Endodermal cell (in vitro differentiated cells): Measurements from ENCODE around the gene TMC3. TPM values are rescaled to one million over a fixed set of nuclear protein-coding genes. Genes with fewer than 3 reads are reported as not detected.

ENCODE experiments used
- DNase-seq: peaks from one replicate; pipeline ENCODE4 v3.0.0-alpha.2; 2017
- H3K27ac ChIP-seq: 2 replicates; pipeline ENCODE4 v1.5.1; 2013; ENCODE audit warnings: mild to moderate bottlenecking, low read depth, low read length, moderate library complexity
- H3K27me3 ChIP-seq: 2 replicates; pipeline ENCODE4 v1.6.1; 2013; ENCODE audit warnings: mild to moderate bottlenecking, low read length, moderate library complexity; ENCODE audit not compliant: insufficient read depth, control insufficient read depth, poor library complexity, severe bottlenecking
- H3K36me3 ChIP-seq: 2 replicates; pipeline ENCODE4 v1.7.0; 2013; ENCODE audit warnings: mild to moderate bottlenecking, low read length, moderate library complexity; ENCODE audit not compliant: control insufficient read depth, insufficient read depth
- H3K4me1 ChIP-seq: one replicate; pipeline ENCODE4 v1.7.0; 2013; ENCODE audit warnings: low read length; ENCODE audit not compliant: control insufficient read depth, insufficient read depth
- H3K4me3 ChIP-seq: 2 replicates; pipeline ENCODE4 v1.5.1; 2013; ENCODE audit warnings: mild to moderate bottlenecking, low read length, moderate library complexity
- H3K9ac ChIP-seq: 2 replicates; pipeline ENCODE4 v1.6.1; 2013; ENCODE audit warnings: mild to moderate bottlenecking, low read length, moderate library complexity; ENCODE audit not compliant: poor library complexity, severe bottlenecking; ENCODE audit errors: extremely low read depth
- H3K9me3 ChIP-seq: 2 replicates; pipeline ENCODE4 v1.6.1; 2013; ENCODE audit warnings: mild to moderate bottlenecking, low read length, moderate library complexity; ENCODE audit not compliant: control insufficient read depth
- H3K27ac Mint-ChIP-seq: 2 replicates; pipeline ENCODE4 v1.8.0; 2020; ENCODE audit warnings: mixed read lengths
- H3K27me3 Mint-ChIP-seq: 2 replicates; pipeline ENCODE4 v1.8.0; 2021; ENCODE audit warnings: mild to moderate bottlenecking, mixed read lengths; ENCODE audit not compliant: insufficient read depth
- H3K36me3 Mint-ChIP-seq: 2 replicates; pipeline ENCODE4 v1.8.0; 2020; ENCODE audit warnings: low read depth, mixed read lengths
- H3K4me1 Mint-ChIP-seq: 2 replicates; pipeline ENCODE4 v1.8.0; 2020; ENCODE audit warnings: mixed read lengths
- H3K4me3 Mint-ChIP-seq: 2 replicates; pipeline ENCODE4 v1.8.0; 2020; ENCODE audit warnings: mild to moderate bottlenecking, moderate library complexity, mixed read lengths
- H3K9me3 Mint-ChIP-seq: 2 replicates; pipeline ENCODE4 v1.8.0; 2020; ENCODE audit warnings: mild to moderate bottlenecking, mixed read lengths
- WGBS, 2 experiments: methylation state at CpG; one replicate each; pipeline versions ENCODE4 v1.1.5 to v1.1.7; 2013; ENCODE audit warnings: missing lambda C conversion rate in 2 of 2, mixed read lengths in 1 of 2; ENCODE audit not compliant: insufficient coverage in 1 of 2, insufficient read length in 1 of 2; 5-methylcytosine and 5-hydroxymethylcytosine counted together
- total RNA-seq, 2 donors: library from RNA; stranded (reverse); fragmentation: NEBNext Ultra II Directional in 1 of 2; extraction: Animal tissue kit (Norgen Biotek cat#: 25700) in 1 of 2; gene quantifications; 2 replicates in 1 of 2; 3 replicates in 1 of 2; pipeline ENCODE4 v1.2.1, GENCODE V29; 2021
- TF ChIP-seq, protein P1 (sequence below): fragments of 200-600 bp; sonication (generic); conservative IDR thresholded peaks from 2 replicates; pipeline ENCODE4 v1.5.0; 2021; ENCODE audit warnings: antibody characterized with exemption, mild to moderate bottlenecking

TMC3 gene
- total RNA-seq, 2 donors from 2014 or later: not detected

DNA sequence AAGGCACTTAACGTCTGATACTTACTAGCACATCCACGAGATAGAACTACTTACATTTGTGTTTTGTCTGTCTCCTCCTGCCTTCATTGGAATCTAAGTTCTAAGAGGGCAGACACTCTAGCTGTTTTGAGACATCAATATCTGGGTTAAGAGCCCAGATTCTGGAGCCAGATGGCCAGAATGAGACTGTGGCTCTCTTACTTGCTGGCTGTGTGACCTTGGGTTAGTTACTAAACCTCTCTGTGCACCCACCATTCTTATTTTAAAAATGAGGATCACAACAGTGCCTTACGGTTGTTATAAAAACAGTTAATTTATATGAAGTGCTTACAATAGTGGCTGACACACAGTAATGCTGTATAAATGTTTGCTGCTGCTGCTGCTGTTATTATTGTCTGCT lies 57.7 kb downstream of the TMC3 start:
- H3K36me3 Mint-ChIP-seq: no peaks in the 10 kb centered on the region
- TF ChIP-seq, protein P1, sequence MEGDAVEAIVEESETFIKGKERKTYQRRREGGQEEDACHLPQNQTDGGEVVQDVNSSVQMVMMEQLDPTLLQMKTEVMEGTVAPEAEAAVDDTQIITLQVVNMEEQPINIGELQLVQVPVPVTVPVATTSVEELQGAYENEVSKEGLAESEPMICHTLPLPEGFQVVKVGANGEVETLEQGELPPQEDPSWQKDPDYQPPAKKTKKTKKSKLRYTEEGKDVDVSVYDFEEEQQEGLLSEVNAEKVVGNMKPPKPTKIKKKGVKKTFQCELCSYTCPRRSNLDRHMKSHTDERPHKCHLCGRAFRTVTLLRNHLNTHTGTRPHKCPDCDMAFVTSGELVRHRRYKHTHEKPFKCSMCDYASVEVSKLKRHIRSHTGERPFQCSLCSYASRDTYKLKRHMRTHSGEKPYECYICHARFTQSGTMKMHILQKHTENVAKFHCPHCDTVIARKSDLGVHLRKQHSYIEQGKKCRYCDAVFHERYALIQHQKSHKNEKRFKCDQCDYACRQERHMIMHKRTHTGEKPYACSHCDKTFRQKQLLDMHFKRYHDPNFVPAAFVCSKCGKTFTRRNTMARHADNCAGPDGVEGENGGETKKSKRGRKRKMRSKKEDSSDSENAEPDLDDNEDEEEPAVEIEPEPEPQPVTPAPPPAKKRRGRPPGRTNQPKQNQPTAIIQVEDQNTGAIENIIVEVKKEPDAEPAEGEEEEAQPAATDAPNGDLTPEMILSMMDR: no peak
- Histone ChIP-seq H3K27me3 (no peaks in the 10 kb centered on the region), H3K9ac (no peak overlapping the region), H3K4me1 (no peaks in the 10 kb centered on the region), H3K27ac (no peak overlapping the region), H3K4me3 (no peak overlapping the region), H3K36me3 (peaks cover 5% of the 10 kb centered on the region), H3K9me3 (no peaks in the 10 kb centered on the region)
- 93 to 100% methylated on average over 1 to 3 of the region's 3 CpGs for WGBS, 2 experiments
- no peak overlapping the region for H3K27ac Mint-ChIP-seq
- H3K27me3 Mint-ChIP-seq: no peaks in the 10 kb centered on the region
- no peak for DNase-seq
- no peaks in the 10 kb centered on the region for H3K4me1 Mint-ChIP-seq
- no peaks in the 10 kb centered on the region for H3K9me3 Mint-ChIP-seq
- no peak overlapping the region for H3K4me3 Mint-ChIP-seq

DNA sequence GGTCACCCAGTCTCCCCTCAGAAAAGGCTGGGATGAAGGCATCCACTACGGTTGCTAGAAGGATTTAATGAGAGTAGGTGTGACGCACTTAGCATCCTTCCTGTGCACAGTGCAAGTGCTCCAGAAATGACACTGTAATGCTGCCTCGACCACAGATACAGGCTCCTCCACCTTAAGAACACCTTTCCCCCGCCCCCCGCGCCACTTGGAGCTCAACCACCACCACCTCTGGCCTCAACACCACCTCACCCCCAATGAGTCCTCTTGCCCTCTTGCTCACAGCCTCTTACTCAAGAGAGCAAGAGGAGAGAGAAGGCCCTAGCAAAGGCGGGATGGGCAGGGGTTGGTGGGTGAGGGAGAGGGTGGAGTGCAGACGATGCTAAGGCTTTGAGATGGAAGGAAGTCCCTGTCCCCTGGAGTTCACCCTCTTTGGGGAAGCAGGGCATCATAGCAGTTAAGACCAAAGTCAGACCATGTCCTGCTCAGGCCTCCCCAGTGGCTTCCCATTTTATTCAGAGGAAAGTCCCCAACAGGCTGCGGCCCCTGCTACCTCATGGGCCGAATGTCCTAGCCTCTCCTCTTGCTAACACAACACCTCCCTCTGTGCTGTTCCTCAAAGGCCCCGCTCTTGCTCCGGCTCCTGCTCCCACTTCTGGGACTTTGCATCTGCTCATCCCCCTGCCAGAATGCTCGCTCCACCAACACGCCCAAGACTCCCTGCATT lies 58.4 kb downstream of the TMC3 start:
- 94 to 98% methylated on average over 8 to 14 of the region's 14 CpGs for WGBS, 2 experiments
- H3K27ac Mint-ChIP-seq: no peak overlapping the region

DNA sequence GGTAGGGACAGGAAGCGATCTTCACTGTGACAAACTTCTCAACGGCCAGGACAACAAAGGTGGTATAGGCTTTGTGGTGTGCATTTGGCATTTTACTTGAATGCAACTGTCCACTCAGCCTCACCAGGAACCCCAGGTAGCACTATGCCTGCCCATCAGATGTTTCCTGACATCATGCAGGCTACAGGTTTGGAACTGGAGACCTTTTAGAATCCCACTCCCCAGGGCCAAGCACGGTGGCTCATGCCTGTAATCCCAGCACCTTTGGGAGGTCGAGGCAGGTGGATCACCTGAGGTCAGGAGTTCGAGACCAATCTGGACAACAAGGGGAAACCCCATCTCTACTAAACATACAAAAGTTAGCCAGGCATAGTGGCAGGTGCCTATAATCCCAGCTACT lies 59.6 kb downstream of the TMC3 start:
- 94 to 96% methylated on average over 3 to 5 of the region's 5 CpGs for WGBS, 2 experiments
- no peaks in the 10 kb centered on the region for H3K27me3 Mint-ChIP-seq
- no peaks in the 10 kb centered on the region for H3K4me1 Mint-ChIP-seq
- no peaks in the 10 kb centered on the region for H3K9me3 ChIP-seq
- H3K9ac ChIP-seq: no peak overlapping the region
- H3K36me3 ChIP-seq: peaks cover 5% of the 10 kb centered on the region
- H3K4me3 Mint-ChIP-seq: no peak overlapping the region
- H3K4me3 ChIP-seq: no peak overlapping the region
- no peak overlapping the region for H3K27ac ChIP-seq
- TF ChIP-seq, protein P1: no peak
- DNase-seq: no peak
- no peaks in the 10 kb centered on the region for H3K4me1 ChIP-seq
- H3K36me3 Mint-ChIP-seq: no peaks in the 10 kb centered on the region
- H3K27me3 ChIP-seq: no peaks in the 10 kb centered on the region
- no peak overlapping the region for H3K27ac Mint-ChIP-seq
- no peaks in the 10 kb centered on the region for H3K9me3 Mint-ChIP-seq

More for the DNA sequence above, 58.4 kb downstream of the TMC3 start:
- Histone ChIP-seq H3K27ac (no peak overlapping the region), H3K4me1 (no peaks in the 10 kb centered on the region), H3K27me3 (no peaks in the 10 kb centered on the region), H3K9ac (no peak overlapping the region), H3K36me3 (peaks cover 5% of the 10 kb centered on the region), H3K9me3 (no peaks in the 10 kb centered on the region), H3K4me3 (no peak overlapping the region)
- Mint-ChIP-seq H3K4me1 (no peaks in the 10 kb centered on the region), H3K36me3 (no peaks in the 10 kb centered on the region), H3K9me3 (no peaks in the 10 kb centered on the region), H3K4me3 (no peak overlapping the region), H3K27me3 (no peaks in the 10 kb centered on the region)
- DNase-seq: no peak
- TF ChIP-seq, protein P1: no peak
